ENCODE results near the gene RELN.
A peak's percentile ranks its signal among the peaks of the same experiment; 100 is the strongest.

RELN gene

DNA sequence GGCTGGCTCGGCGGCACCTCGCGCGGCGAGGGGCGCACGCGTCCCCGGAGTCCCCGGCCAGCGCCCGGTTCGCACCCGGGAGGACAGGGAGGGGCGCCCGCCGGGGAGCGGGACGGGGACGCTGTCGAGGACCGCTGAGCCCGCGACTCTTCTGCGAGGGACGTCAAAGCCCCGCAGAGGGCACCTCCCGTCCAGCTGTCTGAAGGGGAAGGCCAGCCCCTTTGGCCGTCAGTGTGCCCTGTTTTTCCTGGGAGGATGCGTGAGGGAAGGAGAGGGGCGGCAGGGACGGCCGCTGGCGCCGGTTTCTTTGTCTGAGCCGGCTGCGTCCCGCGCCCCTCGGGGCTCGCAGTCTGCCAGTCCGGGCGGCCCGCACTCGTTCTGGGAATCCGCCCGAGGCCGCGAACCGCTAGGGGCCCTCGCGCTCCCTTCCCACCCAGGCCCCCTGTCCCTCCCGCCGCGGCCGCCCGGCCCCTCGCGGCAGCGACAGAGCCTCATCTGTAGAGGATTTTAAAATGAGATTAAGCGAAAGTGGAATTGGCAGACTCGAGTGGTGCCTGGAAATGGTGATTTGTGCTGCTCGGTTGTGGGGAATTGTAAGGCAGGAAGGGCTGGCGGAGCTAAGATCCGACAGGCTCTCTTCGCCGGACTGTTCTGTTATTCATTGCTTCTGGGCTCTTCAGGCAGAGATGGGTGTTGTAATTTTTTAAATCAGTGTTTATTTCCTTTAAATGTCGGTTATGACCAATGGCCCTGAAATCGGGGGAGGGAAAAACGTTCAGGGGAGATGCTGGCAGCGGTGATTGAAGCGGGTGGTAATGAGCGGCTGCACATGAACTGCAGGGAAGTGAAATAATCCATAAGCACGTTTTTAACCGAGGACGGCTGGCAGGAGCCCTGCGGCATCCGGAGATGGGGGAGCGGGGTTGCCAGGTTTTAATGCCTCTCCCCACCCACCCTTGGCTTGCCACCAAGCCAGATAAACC is 618 bp upstream of the RELN start:
- peak; percentile 69 for DNase-seq (ENCODE audit: low spot score)

GRCh38 chr7:103988468-103989199 is 824 bp downstream of the RELN start:
- DNase-seq (ENCODE audit: low spot score): peak; percentile 69

DNA sequence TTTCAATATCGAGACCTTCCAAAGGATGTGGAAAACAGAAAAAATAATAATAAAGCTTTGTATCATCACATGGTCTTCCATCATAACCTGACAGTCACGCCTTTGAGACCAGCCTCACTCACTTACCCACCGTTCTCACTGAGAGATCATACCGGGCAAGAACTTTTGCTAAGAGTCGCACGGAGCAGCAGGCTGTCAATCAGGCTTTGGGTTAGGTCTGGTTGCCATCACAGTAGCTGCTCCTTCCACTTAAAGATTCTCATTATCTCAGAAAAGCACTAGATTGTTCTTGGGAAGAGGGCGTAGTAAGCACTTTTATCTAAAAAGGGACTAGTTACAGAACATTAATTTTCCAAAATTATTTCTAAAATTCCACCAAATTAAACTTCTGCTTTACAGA is 2.0 kb downstream of the RELN start:
- DNase-seq (ENCODE audit: low spot score): peak; percentile 63

GRCh38 chr7:103985565-103986126 is 3.8 kb downstream of the RELN start:
- peak; percentile 51 for DNase-seq (ENCODE audit: low spot score)

DNA sequence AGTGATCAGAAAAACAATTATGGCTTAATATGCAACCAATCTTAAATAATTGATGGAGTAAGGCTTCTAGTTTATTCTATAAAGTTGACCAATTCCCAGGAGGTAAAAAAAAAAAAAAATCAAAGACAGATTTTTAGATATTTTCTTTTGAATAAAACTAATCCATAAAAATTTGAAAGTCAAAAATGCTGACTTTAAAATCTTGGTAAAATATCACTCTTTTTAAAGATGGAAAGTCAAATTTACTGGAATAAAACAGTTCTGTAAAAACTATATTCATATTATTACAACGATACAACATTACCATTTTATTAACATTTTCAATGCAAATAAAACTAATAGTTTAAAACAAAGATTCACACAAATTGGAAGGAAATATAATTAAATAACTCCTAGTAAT is 5.4 kb downstream of the RELN start:
- no peak for DNase-seq (ENCODE audit: low spot score)

- peak; percentile 52 for DNase-seq (ENCODE audit: low spot score)
Measured at GRCh38 chr7:103983201-103983977, 6.1 kb downstream of the RELN start.

- no peak for DNase-seq (ENCODE audit: low spot score)
Measured at GRCh38 chr7:103981003-103981423, 8.4 kb downstream of the RELN start.

GRCh38 chr7:103972779-103973434 is 16.6 kb downstream of the RELN start:
- DNase-seq (ENCODE audit: low spot score): no peak

DNA sequence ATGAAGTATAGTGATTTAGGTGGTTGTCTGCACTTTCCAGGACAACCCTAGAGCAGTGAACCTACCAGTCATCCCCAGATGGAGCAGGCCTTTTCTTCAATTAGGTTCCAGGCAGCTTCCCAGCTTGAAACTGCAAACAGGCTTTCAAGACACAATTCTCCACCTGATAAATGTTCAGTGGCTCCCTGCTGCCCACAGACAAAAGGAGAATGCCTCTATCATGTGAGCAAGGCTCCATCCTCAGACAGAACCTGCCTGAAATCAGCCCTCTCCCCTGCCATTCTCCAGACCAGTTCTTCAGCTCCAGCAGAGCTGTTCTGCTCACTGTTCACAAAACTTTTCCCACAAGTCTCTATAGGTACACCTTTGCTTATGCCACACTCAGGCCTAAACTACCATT is 22.1 kb downstream of the RELN start:
- DNase-seq (ENCODE audit: low spot score): no peak

- DNase-seq (ENCODE audit: low spot score): no peak
Measured at GRCh38 chr7:103966593-103967277, 22.7 kb downstream of the RELN start.

- no peak for DNase-seq (ENCODE audit: low spot score)
Measured at GRCh38 chr7:103964269-103964668, 25.2 kb downstream of the RELN start.

DNA sequence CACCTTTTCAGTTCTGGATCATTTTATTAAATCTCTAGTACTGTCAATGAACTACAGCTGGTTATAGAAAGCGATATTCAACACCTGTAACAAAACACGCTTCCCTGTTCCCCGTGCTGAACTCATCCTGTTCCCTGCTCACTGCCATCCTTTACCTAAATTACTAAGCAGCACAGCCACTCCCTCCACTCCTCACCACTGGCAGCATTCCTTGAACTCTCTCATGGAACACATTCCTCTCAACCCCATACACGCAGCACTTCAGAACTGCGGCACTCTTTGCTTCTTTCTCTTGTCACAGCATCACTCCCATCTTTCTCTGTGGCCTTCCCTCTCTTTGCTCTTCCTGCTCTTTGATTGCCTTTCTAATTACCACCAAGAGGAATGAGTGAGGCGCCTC is 27.4 kb downstream of the RELN start:
- no peak for DNase-seq (ENCODE audit: low spot score)

GRCh38 chr7:103958284-103958818 is 31.1 kb downstream of the RELN start:
- DNase-seq (ENCODE audit: low spot score): no peak

DNA sequence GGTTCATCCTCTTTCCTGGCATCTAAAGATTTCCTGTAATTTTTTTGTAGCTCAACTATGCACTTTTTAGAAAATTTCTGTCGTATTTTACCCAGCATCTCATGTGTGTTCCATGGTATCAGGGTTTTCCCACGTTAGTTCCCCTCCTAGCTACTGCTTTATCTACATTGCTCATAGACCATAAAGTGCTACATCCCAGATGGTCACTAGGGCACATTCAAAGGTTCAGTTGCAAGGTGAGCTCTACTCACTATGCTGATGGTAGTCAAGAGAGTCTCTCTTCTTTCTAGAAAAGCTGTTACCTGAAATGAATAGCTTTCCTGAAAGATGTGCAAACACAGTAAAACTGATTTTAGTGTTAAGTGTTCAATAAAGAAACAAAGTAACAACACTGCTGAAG is 33.5 kb downstream of the RELN start:
- no peak for DNase-seq (ENCODE audit: low spot score)

DNA sequence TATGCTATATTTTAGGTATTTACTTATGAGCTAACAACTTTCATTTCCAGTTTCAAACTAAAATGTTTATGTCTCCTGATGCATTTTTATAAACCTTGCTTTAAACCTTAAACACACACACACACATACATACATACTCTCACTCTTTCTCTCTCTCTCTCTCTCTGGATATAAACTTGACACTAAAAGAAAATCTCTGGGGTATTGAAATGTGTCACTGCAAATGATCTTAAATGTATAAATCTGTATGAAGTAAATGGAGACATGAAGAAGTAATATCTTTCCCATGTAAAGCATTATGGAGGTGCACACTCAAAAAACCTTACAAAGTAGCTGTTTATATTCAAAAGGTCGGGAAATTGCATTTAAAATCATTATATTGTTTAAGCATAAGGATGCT is 37.0 kb downstream of the RELN start:
- DNase-seq (ENCODE audit: low spot score): no peak

- DNase-seq (ENCODE audit: low spot score): no peak
Measured at GRCh38 chr7:103951311-103951710, 38.1 kb downstream of the RELN start.

DNA sequence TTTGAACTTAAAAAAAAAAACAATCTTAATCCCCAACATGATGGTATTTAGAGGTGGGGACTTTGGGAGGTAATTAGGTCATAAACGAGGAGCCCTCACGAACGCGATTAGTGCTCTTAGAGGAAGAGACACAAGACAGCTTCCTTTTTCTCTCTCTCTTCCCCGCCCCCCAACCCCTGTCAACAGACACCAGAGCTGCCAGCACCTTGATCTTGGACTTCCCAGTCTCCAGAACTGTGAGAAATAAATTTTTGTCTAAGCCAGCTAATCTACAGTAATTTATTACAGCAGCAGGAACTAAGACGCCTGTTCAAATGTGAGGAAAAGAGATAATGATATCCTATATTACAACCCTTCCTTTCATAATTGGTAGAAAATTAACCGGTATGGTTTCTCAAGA is 40.1 kb downstream of the RELN start:
- no peak for DNase-seq (ENCODE audit: low spot score)

DNA sequence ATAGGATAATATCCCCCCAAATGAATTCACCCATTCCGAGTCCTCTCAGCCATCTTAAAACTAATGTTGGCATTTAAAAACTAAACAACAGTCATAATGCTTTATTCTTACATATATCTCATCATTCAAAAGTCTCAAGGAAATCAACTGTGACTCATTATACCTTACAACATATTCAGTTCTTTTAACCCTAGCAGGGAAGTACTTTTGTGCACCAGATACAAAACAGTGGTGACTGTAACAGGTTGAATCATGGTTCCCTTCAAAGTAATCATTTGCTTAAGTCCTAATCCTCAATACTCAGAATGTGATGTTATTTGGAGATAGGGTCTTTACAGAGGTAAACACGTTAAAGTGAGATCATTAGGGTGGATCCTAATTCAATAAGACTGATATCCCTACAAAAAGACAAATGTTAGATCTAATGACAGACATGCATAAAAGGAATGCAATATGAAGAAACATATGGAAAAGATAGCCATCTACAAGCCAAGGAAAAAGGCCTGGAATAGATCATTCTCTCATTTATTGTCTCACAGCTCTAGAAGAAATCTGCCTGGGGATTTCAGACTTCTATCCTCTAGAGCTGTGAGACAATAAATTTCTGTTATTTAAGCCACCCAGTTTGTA is 42.3 kb downstream of the RELN start:
- DNase-seq (ENCODE audit: low spot score): no peak

DNA sequence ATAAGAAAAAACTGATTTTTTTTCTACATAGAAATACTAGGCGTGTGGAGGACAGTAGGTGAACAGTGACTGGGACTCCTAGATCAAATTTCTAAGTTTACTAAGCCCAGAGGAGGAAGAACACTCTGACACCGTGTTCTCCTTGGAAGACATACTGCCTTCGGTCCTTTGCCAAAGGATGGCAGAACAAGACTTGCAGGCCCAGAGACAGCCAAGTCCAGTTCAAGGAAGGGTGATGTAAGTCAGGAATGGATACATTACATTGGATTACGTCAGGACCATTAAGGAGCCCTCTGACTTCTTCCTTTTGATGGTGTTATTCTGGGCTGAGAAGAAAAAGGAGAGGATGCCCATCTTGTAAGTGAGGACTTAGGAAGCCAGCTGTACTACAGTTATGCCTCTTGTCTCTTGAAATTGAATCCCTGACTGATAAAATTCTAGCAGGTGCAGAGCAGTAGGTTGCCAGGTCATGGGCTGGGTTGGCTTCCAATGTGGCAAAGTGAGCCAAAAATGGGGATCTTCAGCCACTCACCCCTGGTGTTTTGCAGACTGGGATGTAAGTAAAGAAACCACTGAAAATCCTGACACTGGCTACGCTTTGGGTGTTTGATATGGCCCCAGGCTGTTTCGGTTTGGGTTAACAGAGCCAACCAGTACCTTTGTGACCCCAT is 45.1 kb downstream of the RELN start:
- DNase-seq (ENCODE audit: low spot score): peak; percentile 90

DNA sequence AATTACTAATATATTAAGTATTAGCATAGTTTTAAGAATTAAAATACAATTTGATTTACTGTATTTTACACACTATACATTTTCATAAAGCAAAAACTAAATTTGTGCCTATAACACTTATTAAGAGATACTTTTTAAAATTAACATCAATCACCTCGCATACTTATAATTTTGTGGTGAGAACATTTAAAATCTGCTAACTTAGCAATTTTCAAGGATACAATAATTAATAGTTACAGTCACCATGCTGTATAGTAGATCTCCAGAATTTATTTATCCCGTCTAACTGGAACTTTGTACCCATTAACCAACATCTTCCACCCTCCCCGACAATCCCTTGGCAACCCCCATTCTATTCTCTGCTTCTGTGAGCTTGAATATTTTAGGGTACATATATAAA is 47.5 kb downstream of the RELN start:
- DNase-seq (ENCODE audit: low spot score): no peak

Data from cerebellar cortex (tissue), 1 donor.